NCI-H1105 (cell line): ENCODE measurements around the gene CNTN1.
A peak's percentile ranks its signal among the peaks of the same experiment; 100 is the strongest.
"Not testable (repeated sequence)": the region's sequence is repeated elsewhere in the genome, so short reads cannot be mapped to it uniquely, and the experiment has no call there.

Source experiments
- DNase-seq: peaks from one replicate; lab custom pipeline; 2025; lab: John Stamatoyannopoulos, UW

The CNTN1 gene

GRCh38 chr12:40697566-40698259, 5.5 kb downstream of the CNTN1 start:
- peak; percentile 96 for DNase-seq

- no peak for DNase-seq
Observed at GRCh38 chr12:40701756-40702155, 9.5 kb downstream of the CNTN1 start.

- DNase-seq = no peak
Observed at GRCh38 chr12:40711121-40711520, 18.9 kb downstream of the CNTN1 start.

GRCh38 chr12:40714636-40715035, 22.4 kb downstream of the CNTN1 start:
- DNase-seq = no peak

GRCh38 chr12:40716037-40716436, 23.8 kb downstream of the CNTN1 start:
- DNase-seq = no peak

GRCh38 chr12:40717576-40717975, 25.3 kb downstream of the CNTN1 start:
- no peak for DNase-seq

GRCh38 chr12:40718878-40719372, 26.7 kb downstream of the CNTN1 start:
- DNase-seq = no peak

GRCh38 chr12:40723001-40723400, 30.8 kb downstream of the CNTN1 start:
- no peak for DNase-seq

- DNase-seq = no peak
Observed at GRCh38 chr12:40726366-40726765, 34.1 kb downstream of the CNTN1 start.

GRCh38 chr12:40727774-40728483, 35.7 kb downstream of the CNTN1 start:
- no peak for DNase-seq

GRCh38 chr12:40730281-40730680, 38.0 kb downstream of the CNTN1 start:
- no peak for DNase-seq

GRCh38 chr12:40733871-40734270, 41.6 kb downstream of the CNTN1 start:
- DNase-seq = peak; percentile 80

- no peak for DNase-seq
Observed at GRCh38 chr12:40734276-40734675, 42.0 kb downstream of the CNTN1 start.

GRCh38 chr12:40735551-40736230, 43.5 kb downstream of the CNTN1 start:
- no peak for DNase-seq

GRCh38 chr12:40737416-40737815, 45.2 kb downstream of the CNTN1 start:
- DNase-seq = not testable (repeated sequence)

GRCh38 chr12:40738856-40739255, 46.6 kb downstream of the CNTN1 start:
- no peak for DNase-seq

- no peak for DNase-seq
Observed at GRCh38 chr12:40742041-40742440, 49.8 kb downstream of the CNTN1 start.

GRCh38 chr12:40745386-40745785, 53.1 kb downstream of the CNTN1 start:
- no peak for DNase-seq

- no peak for DNase-seq
Observed at GRCh38 chr12:40749863-40750262, 57.6 kb downstream of the CNTN1 start.

GRCh38 chr12:40752011-40752410, 59.8 kb downstream of the CNTN1 start:
- DNase-seq = peak; percentile 13

- DNase-seq = no peak
Observed at GRCh38 chr12:40760821-40761220, 68.6 kb downstream of the CNTN1 start.

GRCh38 chr12:40762072-40762471, 69.8 kb downstream of the CNTN1 start:
- DNase-seq = no peak
